Stimulated activated CD8-positive, alpha-beta memory T cell treated with anti-CD3 and anti-CD28 coated beads, Interleukin-4, amount 100 ng/mL, for 24 hours (primary cell): ENCODE measurements around the gene RAD9A.
"Not testable (repeated sequence)": the region's sequence is repeated elsewhere in the genome, so short reads cannot be mapped to it uniquely, and the experiment has no call there.

ENCODE experiments used
- DNase-seq: peaks from one replicate; pipeline ENCODE4 v3.0.0-alpha.2; 2020; ENCODE audit warnings: low read depth

The RAD9A gene

GRCh38 chr11:67410984-67411784 lies 19.4 kb downstream of the RAD9A start:
- DNase-seq, result no peak

- no peak for DNase-seq
These were observed 20.0 kb downstream of the RAD9A start for GRCh38 chr11:67411785-67412152.

- DNase-seq, result no peak
These were observed 20.9 kb downstream of the RAD9A start for GRCh38 chr11:67412495-67413179.

GRCh38 chr11:67413266-67413849 lies 21.6 kb downstream of the RAD9A start:
- no peak for DNase-seq

GRCh38 chr11:67415501-67416304 lies 23.9 kb downstream of the RAD9A start, which contains the start of gene CARNS1:
TSS of gene CARNS1 (plus strand) at chr11:67415678. CDS start at chr11:67416200, 522 bp downstream.
- no peak for DNase-seq

- no peak for DNase-seq
These were observed 24.9 kb downstream of the RAD9A start for GRCh38 chr11:67416416-67417335.

GRCh38 chr11:67417425-67417824 lies 25.6 kb downstream of the RAD9A start:
- DNase-seq, result no peak

GRCh38 chr11:67418476-67419281 lies 26.9 kb downstream of the RAD9A start:
- no peak for DNase-seq

- no peak for DNase-seq
These were observed 27.7 kb downstream of the RAD9A start for GRCh38 chr11:67419325-67420049.

GRCh38 chr11:67420147-67420645 lies 28.4 kb downstream of the RAD9A start:
- DNase-seq, result no peak

- DNase-seq, result peak; percentile 97
These were observed 29.1 kb downstream of the RAD9A start for GRCh38 chr11:67420646-67421429.

GRCh38 chr11:67421430-67422031 lies 29.7 kb downstream of the RAD9A start:
- DNase-seq, result no peak

GRCh38 chr11:67422891-67423290 lies 31.1 kb downstream of the RAD9A start:
- no peak for DNase-seq

GRCh38 chr11:67423466-67423865 lies 31.7 kb downstream of the RAD9A start:
- DNase-seq, result no peak

- DNase-seq, result no peak
These were observed 32.3 kb downstream of the RAD9A start for GRCh38 chr11:67423891-67424613.

GRCh38 chr11:67427364-67427859 lies 35.6 kb downstream of the RAD9A start:
- not testable (repeated sequence) for DNase-seq
